HepG2 (cell line): ENCODE results near the gene SELENOI. TPM values are rescaled to one million over a fixed set of nuclear protein-coding genes. Genes with fewer than 3 reads are reported as not detected.

Experiments
- HNRNPLL ChIP-seq: fragments of 200-400 bp; formaldehyde crosslinking; IDR thresholded peaks from 2 replicates; pipeline ENCODE4 v1.6.1; 2017; ENCODE audit warnings: mild to moderate bottlenecking, low read depth, low read length; ENCODE audit not compliant: poor library complexity, severe bottlenecking
- KAT7 ChIP-seq: IDR thresholded peaks from 2 replicates; pipeline ENCODE4 v1.6.1; 2018; ENCODE audit warnings: borderline replicate concordance, missing compliant biosample characterization
- KLF9 ChIP-seq: IDR thresholded peaks from 2 replicates; pipeline ENCODE4 v1.6.1; 2016; ENCODE audit warnings: low read depth
- NONO ChIP-seq, 2 experiments: fragments of 450-650 bp in 1 of 2; sonication (generic) in 1 of 2; formaldehyde crosslinking in 1 of 2; IDR thresholded peaks in 1 of 2; conservative IDR thresholded peaks in 1 of 2; 2 replicates each; pipeline versions ENCODE4 v1.6.1 to v1.8.0; 2017 to 2022; ENCODE audit warnings: mild to moderate bottlenecking in 1 of 2, missing genetic modification reagents in 1 of 2, moderate library complexity in 1 of 2
- RFX5 ChIP-seq: IDR thresholded peaks from 2 replicates; pipeline ENCODE4 v1.6.1; 2011; ENCODE audit warnings: low read depth, low read length, improper control_type of control experiment
- SRSF9 ChIP-seq: fragments of 200-400 bp; formaldehyde crosslinking; IDR thresholded peaks from 2 replicates; pipeline ENCODE4 v1.6.1; 2018; ENCODE audit warnings: borderline replicate concordance, mild to moderate bottlenecking, low read depth, low read length; ENCODE audit not compliant: insufficient read depth, poor library complexity, severe bottlenecking
- ZNF329 ChIP-seq: sonication (generic); formaldehyde crosslinking; IDR thresholded peaks from 2 replicates; pipeline ENCODE4 v1.9.0; 2021; ENCODE audit warnings: low read depth, mild to moderate bottlenecking, missing genetic modification reagents
- ZNF546 ChIP-seq: sonication (generic); formaldehyde crosslinking; conservative IDR thresholded peaks from 2 replicates; pipeline ENCODE4 v1.8.1; 2023; ENCODE audit warnings: mild to moderate bottlenecking, missing genetic modification reagents
- ZNF724P ChIP-seq: sonication (generic); formaldehyde crosslinking; IDR thresholded peaks from 2 replicates; pipeline ENCODE4 v1.8.0; 2022; ENCODE audit warnings: missing genetic modification reagents, borderline replicate concordance
- polyA plus RNA-seq, 8 experiments: library from polyadenylated mRNA; depleted of rRNA in 3 of 8; stranded (reverse) in 7 of 8; unstranded in 1 of 8; fragments of >200 nt; fragmentation: Illumina TruSeq in 4 of 8; extraction: Trizol in 4 of 8; gene quantifications; 2 replicates each; pipeline versions ENCODE4 v1.2.1 to v1.2.3, GENCODE V29; 2011 to 2016; ENCODE audit warnings: low read depth in 4 of 8, missing spikeins in 1 of 8, mixed read lengths in 1 of 8; ENCODE audit not compliant: insufficient read depth in 1 of 8
- total RNA-seq, 5 experiments: library from RNA; depleted of rRNA; stranded (reverse); fragments of >200 nt; fragmentation: Illumina TruSeq; extraction: Trizol; gene quantifications; 2 replicates each; pipeline ENCODE4 v1.2.3, GENCODE V29; 2016; ENCODE audit warnings: low read depth in 1 of 5
- TF ChIP-seq, protein P1 (sequence below): sonication (generic); formaldehyde crosslinking; IDR thresholded peaks from 2 replicates; pipeline ENCODE4 v1.5.1; 2020; ENCODE audit warnings: mild to moderate bottlenecking, missing genetic modification reagents, moderate library complexity
- TF ChIP-seq, protein P2 (sequence below): sonication (generic); formaldehyde crosslinking; IDR thresholded peaks from 2 replicates; pipeline ENCODE4 v1.4.0; 2020; ENCODE audit warnings: missing genetic modification reagents, borderline replicate concordance
- TF ChIP-seq, protein P3 (sequence below): sonication (generic); formaldehyde crosslinking; IDR thresholded peaks from 2 replicates; pipeline ENCODE4 v1.4.0; 2020; ENCODE audit warnings: missing genetic modification reagents
- TF ChIP-seq, protein P4 (sequence below): IDR thresholded peaks from 2 replicates; pipeline ENCODE4 v1.6.1; 2016; ENCODE audit warnings: missing genetic modification reagents, missing compliant biosample characterization
- TF ChIP-seq, protein P5 (sequence below): sonication (generic); formaldehyde crosslinking; IDR thresholded peaks from 2 replicates; pipeline ENCODE4 v1.4.0; 2020; ENCODE audit warnings: missing genetic modification reagents

The SELENOI gene
- total and polyA plus RNA-seq, 2 of the 13 experiments (the other 11 are each of a cell fraction or from before 2014, with no cell fraction given) = 27.7 to 60.3 TPM

DNA sequence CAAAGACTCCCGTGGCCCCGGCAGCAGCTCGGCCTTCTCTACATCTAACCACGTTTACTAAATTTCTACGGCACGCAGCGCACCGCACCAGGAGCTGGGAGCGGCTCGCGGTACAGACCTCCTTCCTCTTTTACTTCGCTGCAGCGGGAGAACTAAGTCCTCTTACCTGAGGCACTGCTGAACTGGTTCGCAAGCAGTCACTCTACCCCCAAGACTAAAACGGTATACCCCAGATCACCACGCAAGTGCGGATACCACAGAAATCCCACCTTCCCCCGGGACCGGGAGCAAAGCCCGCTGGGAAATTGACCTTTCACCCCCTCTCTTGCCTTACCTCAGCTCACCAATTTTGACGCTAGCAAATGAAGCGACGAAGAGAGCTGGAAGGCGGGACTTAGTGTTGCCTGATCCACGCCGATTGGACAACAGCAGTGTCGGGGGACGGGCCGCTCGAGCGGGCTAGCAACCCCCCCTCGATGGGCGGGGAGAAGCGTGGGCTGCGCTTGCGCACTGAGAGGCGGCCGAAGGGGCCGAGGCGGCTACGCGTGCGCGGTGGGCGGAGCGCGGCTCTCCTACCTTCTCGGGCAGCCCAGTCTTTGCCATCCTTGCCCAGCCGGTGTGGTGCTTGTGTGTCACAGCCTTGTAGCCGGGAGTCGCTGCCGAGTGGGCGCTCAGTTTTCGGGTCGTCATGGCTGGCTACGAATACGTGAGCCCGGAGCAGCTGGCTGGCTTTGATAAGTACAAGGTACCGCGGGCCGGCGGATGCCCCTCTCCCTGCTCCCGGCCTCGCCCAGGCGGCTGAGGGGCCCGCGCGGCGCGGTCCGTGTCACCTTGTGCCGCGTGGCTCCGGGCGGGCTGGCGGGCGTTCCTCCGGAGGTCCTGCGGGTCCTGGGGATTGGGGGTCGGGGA is at the start of gene SELENOI (continued):
- TF ChIP-seq, protein P1, sequence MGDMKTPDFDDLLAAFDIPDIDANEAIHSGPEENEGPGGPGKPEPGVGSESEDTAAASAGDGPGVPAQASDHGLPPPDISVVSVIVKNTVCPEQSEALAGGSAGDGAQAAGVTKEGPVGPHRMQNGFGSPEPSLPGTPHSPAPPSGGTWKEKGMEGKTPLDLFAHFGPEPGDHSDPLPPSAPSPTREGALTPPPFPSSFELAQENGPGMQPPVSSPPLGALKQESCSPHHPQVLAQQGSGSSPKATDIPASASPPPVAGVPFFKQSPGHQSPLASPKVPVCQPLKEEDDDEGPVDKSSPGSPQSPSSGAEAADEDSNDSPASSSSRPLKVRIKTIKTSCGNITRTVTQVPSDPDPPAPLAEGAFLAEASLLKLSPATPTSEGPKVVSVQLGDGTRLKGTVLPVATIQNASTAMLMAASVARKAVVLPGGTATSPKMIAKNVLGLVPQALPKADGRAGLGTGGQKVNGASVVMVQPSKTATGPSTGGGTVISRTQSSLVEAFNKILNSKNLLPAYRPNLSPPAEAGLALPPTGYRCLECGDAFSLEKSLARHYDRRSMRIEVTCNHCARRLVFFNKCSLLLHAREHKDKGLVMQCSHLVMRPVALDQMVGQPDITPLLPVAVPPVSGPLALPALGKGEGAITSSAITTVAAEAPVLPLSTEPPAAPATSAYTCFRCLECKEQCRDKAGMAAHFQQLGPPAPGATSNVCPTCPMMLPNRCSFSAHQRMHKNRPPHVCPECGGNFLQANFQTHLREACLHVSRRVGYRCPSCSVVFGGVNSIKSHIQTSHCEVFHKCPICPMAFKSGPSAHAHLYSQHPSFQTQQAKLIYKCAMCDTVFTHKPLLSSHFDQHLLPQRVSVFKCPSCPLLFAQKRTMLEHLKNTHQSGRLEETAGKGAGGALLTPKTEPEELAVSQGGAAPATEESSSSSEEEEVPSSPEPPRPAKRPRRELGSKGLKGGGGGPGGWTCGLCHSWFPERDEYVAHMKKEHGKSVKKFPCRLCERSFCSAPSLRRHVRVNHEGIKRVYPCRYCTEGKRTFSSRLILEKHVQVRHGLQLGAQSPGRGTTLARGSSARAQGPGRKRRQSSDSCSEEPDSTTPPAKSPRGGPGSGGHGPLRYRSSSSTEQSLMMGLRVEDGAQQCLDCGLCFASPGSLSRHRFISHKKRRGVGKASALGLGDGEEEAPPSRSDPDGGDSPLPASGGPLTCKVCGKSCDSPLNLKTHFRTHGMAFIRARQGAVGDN (CRISPR knock-in tag) = peak; percentile 90
- TF ChIP-seq NONO (IDR thresholded peaks at IDR 0.05) = no peak
- peak; percentile 83 for TF ChIP-seq NONO (CRISPR knock-in tag; conservative IDR thresholded peaks at IDR 0.05)
- TF ChIP-seq KLF9 (CRISPR knock-in tag) = no peak
- peak; percentile 73 for TF ChIP-seq RFX5
- TF ChIP-seq, protein P2, sequence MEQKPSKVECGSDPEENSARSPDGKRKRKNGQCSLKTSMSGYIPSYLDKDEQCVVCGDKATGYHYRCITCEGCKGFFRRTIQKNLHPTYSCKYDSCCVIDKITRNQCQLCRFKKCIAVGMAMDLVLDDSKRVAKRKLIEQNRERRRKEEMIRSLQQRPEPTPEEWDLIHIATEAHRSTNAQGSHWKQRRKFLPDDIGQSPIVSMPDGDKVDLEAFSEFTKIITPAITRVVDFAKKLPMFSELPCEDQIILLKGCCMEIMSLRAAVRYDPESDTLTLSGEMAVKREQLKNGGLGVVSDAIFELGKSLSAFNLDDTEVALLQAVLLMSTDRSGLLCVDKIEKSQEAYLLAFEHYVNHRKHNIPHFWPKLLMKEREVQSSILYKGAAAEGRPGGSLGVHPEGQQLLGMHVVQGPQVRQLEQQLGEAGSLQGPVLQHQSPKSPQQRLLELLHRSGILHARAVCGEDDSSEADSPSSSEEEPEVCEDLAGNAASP (CRISPR knock-in tag) = peak; percentile 32; the same call in 1 of the 2 replicates
- TF ChIP-seq ZNF329 (CRISPR knock-in tag) = peak; percentile 85; the same call in 1 of the 2 replicates
- peak; percentile 77 for TF ChIP-seq HNRNPLL
- TF ChIP-seq SRSF9 = no peak
- peak; percentile 70; the same call in 1 of the 2 replicates for TF ChIP-seq ZNF724P (CRISPR knock-in tag)
- TF ChIP-seq ZNF546 (CRISPR knock-in tag) = peak; percentile 74; the same call in 1 of the 2 replicates
- TF ChIP-seq, protein P3, sequence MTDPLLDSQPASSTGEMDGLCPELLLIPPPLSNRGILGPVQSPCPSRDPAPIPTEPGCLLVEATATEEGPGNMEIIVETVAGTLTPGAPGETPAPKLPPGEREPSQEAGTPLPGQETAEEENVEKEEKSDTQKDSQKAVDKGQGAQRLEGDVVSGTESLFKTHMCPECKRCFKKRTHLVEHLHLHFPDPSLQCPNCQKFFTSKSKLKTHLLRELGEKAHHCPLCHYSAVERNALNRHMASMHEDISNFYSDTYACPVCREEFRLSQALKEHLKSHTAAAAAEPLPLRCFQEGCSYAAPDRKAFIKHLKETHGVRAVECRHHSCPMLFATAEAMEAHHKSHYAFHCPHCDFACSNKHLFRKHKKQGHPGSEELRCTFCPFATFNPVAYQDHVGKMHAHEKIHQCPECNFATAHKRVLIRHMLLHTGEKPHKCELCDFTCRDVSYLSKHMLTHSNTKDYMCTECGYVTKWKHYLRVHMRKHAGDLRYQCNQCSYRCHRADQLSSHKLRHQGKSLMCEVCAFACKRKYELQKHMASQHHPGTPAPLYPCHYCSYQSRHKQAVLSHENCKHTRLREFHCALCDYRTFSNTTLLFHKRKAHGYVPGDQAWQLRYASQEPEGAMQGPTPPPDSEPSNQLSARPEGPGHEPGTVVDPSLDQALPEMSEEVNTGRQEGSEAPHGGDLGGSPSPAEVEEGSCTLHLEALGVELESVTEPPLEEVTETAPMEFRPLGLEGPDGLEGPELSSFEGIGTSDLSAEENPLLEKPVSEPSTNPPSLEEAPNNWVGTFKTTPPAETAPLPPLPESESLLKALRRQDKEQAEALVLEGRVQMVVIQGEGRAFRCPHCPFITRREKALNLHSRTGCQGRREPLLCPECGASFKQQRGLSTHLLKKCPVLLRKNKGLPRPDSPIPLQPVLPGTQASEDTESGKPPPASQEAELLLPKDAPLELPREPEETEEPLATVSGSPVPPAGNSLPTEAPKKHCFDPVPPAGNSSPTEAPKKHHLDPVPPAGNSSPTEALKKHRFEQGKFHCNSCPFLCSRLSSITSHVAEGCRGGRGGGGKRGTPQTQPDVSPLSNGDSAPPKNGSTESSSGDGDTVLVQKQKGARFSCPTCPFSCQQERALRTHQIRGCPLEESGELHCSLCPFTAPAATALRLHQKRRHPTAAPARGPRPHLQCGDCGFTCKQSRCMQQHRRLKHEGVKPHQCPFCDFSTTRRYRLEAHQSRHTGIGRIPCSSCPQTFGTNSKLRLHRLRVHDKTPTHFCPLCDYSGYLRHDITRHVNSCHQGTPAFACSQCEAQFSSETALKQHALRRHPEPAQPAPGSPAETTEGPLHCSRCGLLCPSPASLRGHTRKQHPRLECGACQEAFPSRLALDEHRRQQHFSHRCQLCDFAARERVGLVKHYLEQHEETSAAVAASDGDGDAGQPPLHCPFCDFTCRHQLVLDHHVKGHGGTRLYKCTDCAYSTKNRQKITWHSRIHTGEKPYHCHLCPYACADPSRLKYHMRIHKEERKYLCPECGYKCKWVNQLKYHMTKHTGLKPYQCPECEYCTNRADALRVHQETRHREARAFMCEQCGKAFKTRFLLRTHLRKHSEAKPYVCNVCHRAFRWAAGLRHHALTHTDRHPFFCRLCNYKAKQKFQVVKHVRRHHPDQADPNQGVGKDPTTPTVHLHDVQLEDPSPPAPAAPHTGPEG = peak; percentile 59
- TF ChIP-seq, protein P4, sequence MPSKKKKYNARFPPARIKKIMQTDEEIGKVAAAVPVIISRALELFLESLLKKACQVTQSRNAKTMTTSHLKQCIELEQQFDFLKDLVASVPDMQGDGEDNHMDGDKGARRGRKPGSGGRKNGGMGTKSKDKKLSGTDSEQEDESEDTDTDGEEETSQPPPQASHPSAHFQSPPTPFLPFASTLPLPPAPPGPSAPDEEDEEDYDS (CRISPR knock-in tag) = peak; percentile 96
- TF ChIP-seq, protein P5, sequence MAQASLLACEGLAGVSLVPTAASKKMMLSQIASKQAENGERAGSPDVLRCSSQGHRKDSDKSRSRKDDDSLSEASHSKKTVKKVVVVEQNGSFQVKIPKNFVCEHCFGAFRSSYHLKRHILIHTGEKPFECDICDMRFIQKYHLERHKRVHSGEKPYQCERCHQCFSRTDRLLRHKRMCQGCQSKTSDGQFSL (CRISPR knock-in tag) = peak; percentile 53
- TF ChIP-seq KAT7 (CRISPR knock-in tag) = 0 out of 2 replicates have a peak, but pooled peaks have one; percentile 67
